Spinal cord (tissue), 10 donors: ENCODE data around the gene IL31RA. TPM values are rescaled to one million over a fixed set of nuclear protein-coding genes. Genes with fewer than 3 reads are reported as not detected.
A peak's percentile ranks its signal among the peaks of the same experiment; 100 is the strongest.
"Not testable (repeated sequence)": the region's sequence is repeated elsewhere in the genome, so short reads cannot be mapped to it uniquely, and the experiment has no call there.

Experiments
- DNase-seq, 6 donors: peaks; one replicate each; pipeline versions ENCODE4 v3.0.0 to v3.0.0-alpha.2; 2013 to 2015; ENCODE audit warnings: low spot score in 6 of 6, low read depth in 4 of 6
- H3K27ac ChIP-seq: one replicate; pipeline ENCODE4 v1.5.1; 2013; ENCODE audit warnings: low read depth, low read length, control low read depth
- H3K27me3 ChIP-seq: one replicate; pipeline ENCODE4 v1.6.1; 2013; ENCODE audit warnings: low read length; ENCODE audit not compliant: control insufficient read depth, insufficient read depth
- H3K36me3 ChIP-seq: one replicate; pipeline ENCODE4 v1.6.1; 2013; ENCODE audit warnings: low read length; ENCODE audit not compliant: control insufficient read depth, insufficient read depth
- H3K4me1 ChIP-seq: one replicate; pipeline ENCODE4 v1.6.1; 2013; ENCODE audit warnings: low read length; ENCODE audit not compliant: control insufficient read depth, insufficient read depth
- H3K4me3 ChIP-seq: one replicate; pipeline ENCODE4 v1.5.1; 2013; ENCODE audit warnings: low read depth, low read length, control low read depth
- H3K9me3 ChIP-seq: one replicate; pipeline ENCODE4 v1.6.1; 2013; ENCODE audit warnings: low read length; ENCODE audit not compliant: control insufficient read depth, insufficient read depth
- WGBS: methylation state at CpG from one replicate; pipeline ENCODE4 v1.1.5; 2013; ENCODE audit warnings: missing lambda C conversion rate; ENCODE audit not compliant: insufficient coverage; 5-methylcytosine and 5-hydroxymethylcytosine counted together
- polyA plus RNA-seq, 2 donors: library from polyadenylated mRNA; unstranded; fragments of 120-200 nt; gene quantifications; one replicate each; pipeline ENCODE4 v1.2.1, GENCODE V29; 2013; ENCODE audit not compliant: insufficient read length in 2 of 2
- small RNA-seq: library from RNA; depleted of rRNA; stranded (forward); fragments of <200 nt; gene quantifications from one replicate; pipeline ENCODE3, GENCODE V24; 2014; ENCODE audit warnings: low replicate concordance
- total RNA-seq, 2 donors: library from RNA; depleted of rRNA in 1 of 2; stranded (reverse); fragments of 120-200 nt in 1 of 2; fragments of >200 nt in 1 of 2; gene quantifications; one replicate each; pipeline versions ENCODE4 v1.2.3 to v1.2.4, GENCODE V29; 2013 to 2014
- donor health status: healthy.

Gene IL31RA
- total and polyA plus RNA-seq, 4 donors, result 0.17 to 9.7 (median 0.27) TPM

GRCh38 chr5:55937598-55937997 lies 86.4 kb downstream of the IL31RA start:
- not testable (repeated sequence) for DNase-seq, H3K4me3 ChIP-seq, H3K27me3 ChIP-seq, H3K4me1 ChIP-seq, H3K36me3 ChIP-seq, H3K27ac ChIP-seq, H3K9me3 ChIP-seq

GRCh38 chr5:55941154-55941553 lies 90.0 kb downstream of the IL31RA start:
- H3K36me3 ChIP-seq, H3K27ac ChIP-seq, H3K4me3 ChIP-seq, H3K9me3 ChIP-seq, DNase-seq, H3K27me3 ChIP-seq, H3K4me1 ChIP-seq: not testable (repeated sequence)
- 96% methylated on average over 4 of the region's 4 CpGs for WGBS

GRCh38 chr5:55959208-55959607 lies 108.1 kb downstream of the IL31RA start:
- H3K27ac ChIP-seq, result no peak overlapping the region
- H3K4me1 ChIP-seq, result no peaks in the 10 kb centered on the region
- no CpG with 5 or more reads among the region's 1 CpG for WGBS
- no peaks in the 10 kb centered on the region for H3K27me3 ChIP-seq
- no peaks in the 10 kb centered on the region for H3K9me3 ChIP-seq
- peaks cover 3% of the 10 kb centered on the region for H3K36me3 ChIP-seq
- no peak overlapping the region for H3K4me3 ChIP-seq
- DNase-seq, result peak in 1 of 6 donors; percentile 3

GRCh38 chr5:55960779-55961178 lies 109.6 kb downstream of the IL31RA start:
- H3K4me1 ChIP-seq, result no peaks in the 10 kb centered on the region
- DNase-seq, result no peak
- H3K4me3 ChIP-seq, result no peak overlapping the region
- no peaks in the 10 kb centered on the region for H3K9me3 ChIP-seq
- WGBS, result 99% methylated on average over 6 of the region's 7 CpGs
- H3K36me3 ChIP-seq, result peaks cover 3% of the 10 kb centered on the region
- H3K27ac ChIP-seq, result no peak overlapping the region
- H3K27me3 ChIP-seq, result no peaks in the 10 kb centered on the region

- peaks cover 2% of the 10 kb centered on the region for H3K36me3 ChIP-seq
- H3K9me3 ChIP-seq, result no peaks in the 10 kb centered on the region
- WGBS, result no CpG with 5 or more reads among the region's 6 CpGs
Measured at GRCh38 chr5:55965525-55965924, 114.4 kb downstream of the IL31RA start.

GRCh38 chr5:55966284-55966683 lies 115.1 kb downstream of the IL31RA start:
- Histone ChIP-seq H3K9me3 (no peaks in the 10 kb centered on the region), H3K4me3 (no peak overlapping the region), H3K27me3 (no peaks in the 10 kb centered on the region), H3K36me3 (peaks cover 2% of the 10 kb centered on the region), H3K4me1 (no peaks in the 10 kb centered on the region), H3K27ac (no peak overlapping the region)
- no peak for DNase-seq

More at GRCh38 chr5:55965525-55965924, 114.4 kb downstream of the IL31RA start:
- Histone ChIP-seq H3K4me3 (no peak overlapping the region), H3K27me3 (no peaks in the 10 kb centered on the region), H3K4me1 (no peaks in the 10 kb centered on the region), H3K27ac (no peak overlapping the region)
- DNase-seq, result no peak

- H3K4me1 ChIP-seq, result no peaks in the 10 kb centered on the region
- no peak overlapping the region for H3K27ac ChIP-seq
- DNase-seq, result no peak
- no CpG with 5 or more reads among the region's 1 CpG for WGBS
- H3K36me3 ChIP-seq, result peaks cover 6% of the 10 kb centered on the region
- H3K27me3 ChIP-seq, result no peaks in the 10 kb centered on the region
- H3K9me3 ChIP-seq, result no peaks in the 10 kb centered on the region
- H3K4me3 ChIP-seq, result no peak overlapping the region
Measured at GRCh38 chr5:55969956-55970355, 118.8 kb downstream of the IL31RA start.

Small RNA genes lying within 50 kb of the gene (small RNA-seq; reads per million reads assigned to genes)
- gene AC016596.1, result not detected

Other genes with a start within 250 kb of the IL31RA start
- gene SLC38A9, start 139.0 kb upstream of the IL31RA start, total RNA-seq, result 10 to 100 TPM; 32.6 to 63.7 TPM
- 10 to 100 TPM; 16.8 to 17.5 TPM for gene SLC38A9, start 139.0 kb upstream of the IL31RA start, polyA plus RNA-seq
- under 1 TPM in 1 of 2 donors, not detected in 1; 0.10 TPM for gene DDX4, start 113.3 kb upstream of the IL31RA start, total RNA-seq
- under 1 TPM; 0.24 to 0.30 TPM for gene DDX4, start 113.3 kb upstream of the IL31RA start, polyA plus RNA-seq
- 100 to 1,000 TPM; 219 to 246 TPM for gene IL6ST, start 143.6 kb downstream of the IL31RA start, total RNA-seq
- 10 to 100 TPM; 49.9 to 71.6 TPM for gene IL6ST, start 143.6 kb downstream of the IL31RA start, polyA plus RNA-seq